GM19467 (cell line): ENCODE measurements around the gene STX18.
"Not testable (repeated sequence)": the region's sequence is repeated elsewhere in the genome, so short reads cannot be mapped to it uniquely, and the experiment has no call there.

Experiments
- ATAC-seq: cut with Tn5 transposase; IDR thresholded peaks from one replicate; pipeline ENCODE4 v1.9.1; 2021; ENCODE audit warnings: mild to moderate bottlenecking, moderate library complexity; ENCODE audit not compliant: unreplicated experiment

STX18 gene

GRCh38 chr4:4423706-4424498 lies 117.9 kb downstream of the STX18 start:
- no peak for ATAC-seq

- no peak for ATAC-seq
These were observed 118.9 kb downstream of the STX18 start for GRCh38 chr4:4422856-4423499.

- not testable (repeated sequence) for ATAC-seq
These were observed 119.7 kb downstream of the STX18 start for GRCh38 chr4:4422117-4422516.

GRCh38 chr4:4421356-4421755 lies 120.5 kb downstream of the STX18 start:
- no peak for ATAC-seq

GRCh38 chr4:4420421-4420820 lies 121.4 kb downstream of the STX18 start:
- no peak for ATAC-seq

GRCh38 chr4:4419896-4420295 lies 122.0 kb downstream of the STX18 start:
- ATAC-seq: no peak

- no peak for ATAC-seq
These were observed 123.0 kb downstream of the STX18 start for GRCh38 chr4:4418676-4419390.

- no peak for ATAC-seq
These were observed 124.0 kb downstream of the STX18 start for GRCh38 chr4:4417886-4418285.

GRCh38 chr4:4416981-4417380 lies 124.9 kb downstream of the STX18 start:
- no peak for ATAC-seq

- no peak for ATAC-seq
These were observed 125.7 kb downstream of the STX18 start for GRCh38 chr4:4415806-4416805.

- ATAC-seq: no peak
These were observed 126.6 kb downstream of the STX18 start for GRCh38 chr4:4415107-4415805.

GRCh38 chr4:4413806-4414205 lies 128.0 kb downstream of the STX18 start:
- ATAC-seq: no peak

GRCh38 chr4:4413373-4413725 lies 128.5 kb downstream of the STX18 start:
- no peak for ATAC-seq

- no peak for ATAC-seq
These were observed 129.0 kb downstream of the STX18 start for GRCh38 chr4:4412641-4413372.

- ATAC-seq: no peak
These were observed 129.9 kb downstream of the STX18 start for GRCh38 chr4:4411906-4412305.

- ATAC-seq: no peak
These were observed 131.6 kb downstream of the STX18 start for GRCh38 chr4:4410271-4410670.

- no peak for ATAC-seq
These were observed 132.3 kb downstream of the STX18 start for GRCh38 chr4:4409416-4410115.

GRCh38 chr4:4408576-4409335 lies 133.1 kb downstream of the STX18 start:
- ATAC-seq: no peak
